K562 (cell line): ENCODE results near the gene RC3H2. TPM values are rescaled to one million over a fixed set of nuclear protein-coding genes. Genes with fewer than 3 reads are reported as not detected.

ENCODE experiments used
- CBFA2T3 ChIP-seq: fragments of 450-650 bp; IDR thresholded peaks from 2 replicates; pipeline ENCODE4 v1.6.1; 2017
- CHAMP1 ChIP-seq: fragments of 450-650 bp; IDR thresholded peaks from 2 replicates; pipeline ENCODE4 v1.6.1; 2016; ENCODE audit warnings: mild to moderate bottlenecking
- EHMT2 ChIP-seq: fragments of 450-650 bp; IDR thresholded peaks from 2 replicates; pipeline ENCODE4 v1.6.1; 2018; ENCODE audit warnings: antibody characterized with exemption
- FOXA1 ChIP-seq: fragments of 450-650 bp; IDR thresholded peaks from 2 replicates; pipeline ENCODE4 v1.6.1; 2016; ENCODE audit warnings: mild to moderate bottlenecking, borderline replicate concordance
- FOXM1 ChIP-seq, 2 experiments: fragments of 450-650 bp in 1 of 2; sonication (generic) in 1 of 2; formaldehyde crosslinking in 1 of 2; IDR thresholded peaks; 2 replicates each; pipeline versions ENCODE4 v1.6.1 to v1.9.0; 2017 to 2022; ENCODE audit warnings: low read depth in 2 of 2, mild to moderate bottlenecking in 2 of 2, missing genetic modification reagents in 1 of 2, moderate library complexity in 1 of 2
- GATA2 ChIP-seq: sonication (generic); formaldehyde crosslinking; IDR thresholded peaks from 2 replicates; pipeline ENCODE4 v1.4.0; 2020; ENCODE audit warnings: mild to moderate bottlenecking, missing genetic modification reagents
- MIER1 ChIP-seq: fragments of 450-650 bp; IDR thresholded peaks from 2 replicates; pipeline ENCODE4 v1.6.1; 2016; ENCODE audit warnings: antibody characterized with exemption, mild to moderate bottlenecking, low read depth
- MYNN ChIP-seq, 2 experiments: sonication (generic); formaldehyde crosslinking in 1 of 2; IDR thresholded peaks; 2 replicates each; pipeline versions ENCODE4 v1.5.0 to v1.6.1; 2016 to 2020; ENCODE audit warnings: antibody characterized with exemption in 1 of 2, missing genetic modification reagents in 1 of 2
- PHB ChIP-seq: fragments of 250-450 bp; sonication (Bioruptor Pico); IDR thresholded peaks from 2 replicates; pipeline ENCODE4 v1.5.0; 2021
- RBM17 ChIP-seq: fragments of 200-400 bp; formaldehyde crosslinking; IDR thresholded peaks from 2 replicates; pipeline ENCODE4 v1.6.1; 2017; ENCODE audit warnings: low read depth, mild to moderate bottlenecking, low read length, borderline replicate concordance
- SMAD2 ChIP-seq: fragments of 150-350 bp; IDR thresholded peaks from 2 replicates; pipeline ENCODE4 v1.6.1; 2014; ENCODE audit warnings: low read depth, mild to moderate bottlenecking, low read length
- SUPT5H ChIP-seq: fragments of 450-650 bp; IDR thresholded peaks from 2 replicates; pipeline ENCODE4 v1.6.1; 2016
- TBP ChIP-seq: optimal IDR thresholded peaks from 2 replicates; pipeline ENCODE3; 2011; ENCODE audit warnings: low read depth, low read length, improper control_type of control experiment
- ZBED1 ChIP-seq: IDR thresholded peaks from 2 replicates; pipeline ENCODE4 v1.6.1; 2014
- ZNF282 ChIP-seq: sonication (generic); formaldehyde crosslinking; IDR thresholded peaks from 2 replicates; pipeline ENCODE4 v1.8.1; 2023; ENCODE audit warnings: missing genetic modification reagents
- ZNF431 ChIP-seq: sonication (generic); formaldehyde crosslinking; IDR thresholded peaks from 2 replicates; pipeline ENCODE4 v1.8.0; 2022; ENCODE audit warnings: mild to moderate bottlenecking, missing genetic modification reagents
- polyA plus RNA-seq, 8 experiments: library from polyadenylated mRNA; depleted of rRNA in 4 of 8; stranded (reverse) in 5 of 8; unstranded in 3 of 8; fragments of >200 nt; fragmentation: Nextera tagmentation in 2 of 8; fragmentation: Illumina TruSeq in 1 of 8; extraction: Ambion mirVana in 2 of 8; extraction: Trizol in 1 of 8; gene quantifications; 2 replicates each; pipeline versions ENCODE4 v1.2.1 to v1.2.3, GENCODE V29; 2011 to 2014; ENCODE audit warnings: inconsistent platforms in 1 of 8, missing spikeins in 1 of 8
- total RNA-seq, 7 experiments: library from RNA; depleted of rRNA in 6 of 7; stranded (reverse); fragments of >200 nt in 6 of 7; fragmentation: Illumina TruSeq in 2 of 7; extraction: Trizol in 2 of 7; gene quantifications; 2 replicates each; pipeline versions ENCODE4 v1.2.1 to v1.2.3, GENCODE V29; 2011 to 2021; ENCODE audit warnings: low replicate concordance in 1 of 7
- TF ChIP-seq, protein P1 (sequence below): fragments of 250-450 bp; sonication (Bioruptor Pico); IDR thresholded peaks from 2 replicates; pipeline ENCODE4 v1.5.1; 2021; ENCODE audit warnings: mild to moderate bottlenecking
- TF ChIP-seq, protein P2 (sequence below): fragments of 250-450 bp; sonication (Bioruptor Pico); IDR thresholded peaks from 2 replicates; pipeline ENCODE4 v1.5.0; 2021; ENCODE audit warnings: mild to moderate bottlenecking, moderate library complexity

RC3H2 gene
- total and polyA plus RNA-seq, 9 of the 15 experiments (the other 6 are each of a cell fraction or from before 2014, with no cell fraction given), result 5.6 to 35.4 (median 18.6) TPM

GRCh38 chr9:122912964-122913673 lies 8.0 kb upstream of the RC3H2 start, which contains the start of gene ZBTB6 (continued):
- TF ChIP-seq EHMT2, result peak; percentile 59; the same call in 1 of the 2 replicates
- peak; percentile 78 for TF ChIP-seq SUPT5H
- TF ChIP-seq MIER1, result peak; percentile 31; the same call in 1 of the 2 replicates
- peak; percentile 74 for TF ChIP-seq TBP
- TF ChIP-seq ZNF282 (CRISPR knock-in tag), result no peak
- TF ChIP-seq GATA2 (CRISPR knock-in tag), result no peak
- 0 out of 2 replicates have a peak, but pooled peaks have one; percentile 54 for TF ChIP-seq MYNN (IDR thresholded peaks at IDR 0.05)
- TF ChIP-seq MYNN (CRISPR knock-in tag; IDR thresholded peaks at IDR 0.05), result no peak
- no peak for TF ChIP-seq CBFA2T3
- TF ChIP-seq CHAMP1, result peak; percentile 51
- TF ChIP-seq PHB (CRISPR knock-in tag), result no peak
- TF ChIP-seq FOXA1, result no peak
- TF ChIP-seq RBM17, result no peak
- peak; percentile 33; the same call in 1 of the 2 replicates for TF ChIP-seq FOXM1 (IDR thresholded peaks at IDR 0.05; ENCODE audit: low read depth)
- no peak for TF ChIP-seq FOXM1 (CRISPR knock-in tag; IDR thresholded peaks at IDR 0.05; ENCODE audit: low read depth)
- TF ChIP-seq, protein P1, sequence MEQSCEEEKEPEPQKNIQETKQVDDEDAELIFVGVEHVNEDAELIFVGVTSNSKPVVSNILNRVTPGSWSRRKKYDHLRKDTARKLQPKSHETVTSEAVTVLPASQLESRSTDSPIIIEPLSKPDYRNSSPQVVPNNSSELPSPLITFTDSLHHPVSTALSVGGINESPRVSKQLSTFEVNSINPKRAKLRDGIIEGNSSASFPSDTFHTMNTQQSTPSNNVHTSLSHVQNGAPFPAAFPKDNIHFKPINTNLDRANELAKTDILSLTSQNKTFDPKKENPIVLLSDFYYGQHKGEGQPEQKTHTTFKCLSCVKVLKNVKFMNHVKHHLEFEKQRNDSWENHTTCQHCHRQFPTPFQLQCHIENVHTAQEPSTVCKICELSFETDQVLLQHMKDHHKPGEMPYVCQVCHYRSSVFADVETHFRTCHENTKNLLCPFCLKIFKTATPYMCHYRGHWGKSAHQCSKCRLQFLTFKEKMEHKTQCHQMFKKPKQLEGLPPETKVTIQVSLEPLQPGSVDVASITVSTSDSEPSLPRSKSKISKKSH (CRISPR knock-in tag), result no peak
- no peak for TF ChIP-seq ZBED1
- no peak for TF ChIP-seq SMAD2
- TF ChIP-seq, protein P2, sequence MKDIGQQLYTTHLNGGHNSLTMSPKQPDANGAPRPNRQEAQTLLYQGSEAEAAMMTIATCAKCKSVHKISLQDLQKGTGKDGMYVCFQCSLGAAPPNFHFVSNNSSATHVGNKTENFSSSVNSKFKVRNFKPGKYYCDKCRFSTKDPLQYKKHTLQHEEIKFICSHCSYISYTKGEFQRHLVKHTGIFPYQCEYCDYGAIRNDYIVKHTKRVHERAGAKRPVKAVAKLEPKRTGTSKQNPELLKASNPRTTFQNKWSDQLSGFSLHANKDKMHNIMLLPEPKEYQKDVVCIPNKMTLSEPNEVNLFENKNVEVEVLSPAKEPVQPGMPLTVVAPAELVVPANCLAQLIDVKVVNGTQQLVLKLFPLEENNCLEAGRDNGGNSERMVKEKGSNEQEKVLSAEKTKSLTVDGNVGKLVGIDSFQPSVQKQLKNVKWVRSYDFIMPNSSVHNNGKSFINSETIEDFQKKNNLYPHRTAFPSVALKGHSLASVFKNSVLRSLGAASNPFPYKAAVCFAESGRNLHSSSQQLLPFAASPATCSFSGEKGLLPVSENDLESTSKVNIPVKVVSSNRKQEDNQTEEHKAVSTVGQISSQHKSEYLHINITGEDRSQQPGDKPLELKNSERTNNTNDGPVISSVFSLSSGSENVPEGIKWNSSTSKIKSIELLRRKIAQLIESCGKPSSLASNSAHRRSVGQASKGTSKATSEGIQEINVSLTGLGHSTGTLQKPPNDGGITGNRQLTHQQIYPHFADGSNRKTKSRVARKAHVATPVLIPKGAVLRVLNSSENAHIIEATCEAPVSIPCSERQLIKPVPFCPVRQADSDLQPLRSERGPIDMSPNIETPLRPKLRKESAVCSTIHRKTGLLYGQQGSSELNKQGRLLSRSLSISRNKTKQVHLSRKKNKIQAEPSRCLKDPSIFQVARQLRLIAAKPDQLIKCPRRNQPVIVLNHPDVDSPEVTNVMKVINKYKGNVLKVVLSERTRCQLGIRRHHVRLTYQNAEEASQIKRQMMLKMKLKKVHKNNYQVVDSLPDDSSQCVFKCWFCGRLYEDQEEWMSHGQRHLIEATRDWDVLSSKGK (CRISPR knock-in tag), result no peak
- no peak; the same call in 1 of the 2 replicates for TF ChIP-seq ZNF431 (CRISPR knock-in tag)
